ENCODE results near the gene SRI.
A peak's percentile ranks its signal among the peaks of the same experiment; 100 is the strongest.

SRI gene

DNA sequence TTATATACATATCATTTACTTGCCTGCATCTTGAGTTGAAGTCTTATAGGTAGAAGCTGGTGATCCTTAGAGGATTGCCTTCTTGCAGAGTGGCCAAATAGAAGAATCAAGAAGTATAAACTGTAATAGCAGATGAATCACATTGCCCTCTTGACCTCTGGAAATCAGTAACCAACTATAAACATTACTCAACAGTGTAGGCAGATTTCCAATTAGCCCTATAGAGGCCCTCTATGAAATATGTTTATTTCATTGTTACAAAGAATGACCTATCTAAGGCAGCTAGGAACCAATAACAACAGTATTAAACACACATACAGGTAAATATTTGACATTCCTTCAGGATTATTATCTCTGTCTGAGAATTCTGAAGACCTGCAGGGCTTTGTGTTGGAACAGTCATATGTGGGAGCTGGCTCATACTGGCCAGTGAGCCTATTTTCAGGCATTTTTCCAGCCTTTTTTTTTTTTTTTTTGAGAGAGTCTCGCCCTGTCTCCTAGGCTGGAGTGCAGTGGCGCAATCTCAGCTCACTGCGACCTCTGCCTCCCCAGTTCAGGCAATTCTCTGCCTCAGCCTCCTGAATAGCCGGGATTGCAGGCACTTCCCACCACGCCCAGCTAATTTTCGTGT is 7.2 kb upstream of the SRI start:
- TF ChIP-seq TEAD4 (IDR thresholded peaks at IDR 0.05) = peak; percentile 50; the same call in 1 of the 2 replicates
- no peak for TF ChIP-seq EP300 (IDR thresholded peaks at IDR 0.05; ENCODE audit: borderline replicate concordance)
- peak; percentile 53 for TF ChIP-seq CEBPB (IDR thresholded peaks at IDR 0.05)
- TF ChIP-seq NFIC (IDR thresholded peaks at IDR 0.05) = peak; percentile 42; the same call in 1 of the 2 replicates

GRCh38 chr7:88226201-88226600 is 6.4 kb upstream of the SRI start:
- TF ChIP-seq EP300 (IDR thresholded peaks at IDR 0.05; ENCODE audit: borderline replicate concordance) (no peak), TCF12 (IDR thresholded peaks at IDR 0.05; ENCODE audit: low read depth) (no peak), RAD21 (IDR thresholded peaks at IDR 0.05; ENCODE audit: low read depth) (no peak), TAF1 (IDR thresholded peaks at IDR 0.05; ENCODE audit: low read depth) (no peak), EGR1 (IDR thresholded peaks at IDR 0.05) (no peak), NFIC (IDR thresholded peaks at IDR 0.05) (no peak), TEAD4 (IDR thresholded peaks at IDR 0.05) (no peak), ZBTB7A (IDR thresholded peaks at IDR 0.05; ENCODE audit: low read depth) (no peak), YY1 (IDR thresholded peaks at IDR 0.05; ENCODE audit: low read depth) (no peak), USF1 (IDR thresholded peaks at IDR 0.05) (no peak), CREB1 (IDR thresholded peaks at IDR 0.05; ENCODE audit: low read depth) (no peak)
- TF ChIP-seq, protein P1, sequence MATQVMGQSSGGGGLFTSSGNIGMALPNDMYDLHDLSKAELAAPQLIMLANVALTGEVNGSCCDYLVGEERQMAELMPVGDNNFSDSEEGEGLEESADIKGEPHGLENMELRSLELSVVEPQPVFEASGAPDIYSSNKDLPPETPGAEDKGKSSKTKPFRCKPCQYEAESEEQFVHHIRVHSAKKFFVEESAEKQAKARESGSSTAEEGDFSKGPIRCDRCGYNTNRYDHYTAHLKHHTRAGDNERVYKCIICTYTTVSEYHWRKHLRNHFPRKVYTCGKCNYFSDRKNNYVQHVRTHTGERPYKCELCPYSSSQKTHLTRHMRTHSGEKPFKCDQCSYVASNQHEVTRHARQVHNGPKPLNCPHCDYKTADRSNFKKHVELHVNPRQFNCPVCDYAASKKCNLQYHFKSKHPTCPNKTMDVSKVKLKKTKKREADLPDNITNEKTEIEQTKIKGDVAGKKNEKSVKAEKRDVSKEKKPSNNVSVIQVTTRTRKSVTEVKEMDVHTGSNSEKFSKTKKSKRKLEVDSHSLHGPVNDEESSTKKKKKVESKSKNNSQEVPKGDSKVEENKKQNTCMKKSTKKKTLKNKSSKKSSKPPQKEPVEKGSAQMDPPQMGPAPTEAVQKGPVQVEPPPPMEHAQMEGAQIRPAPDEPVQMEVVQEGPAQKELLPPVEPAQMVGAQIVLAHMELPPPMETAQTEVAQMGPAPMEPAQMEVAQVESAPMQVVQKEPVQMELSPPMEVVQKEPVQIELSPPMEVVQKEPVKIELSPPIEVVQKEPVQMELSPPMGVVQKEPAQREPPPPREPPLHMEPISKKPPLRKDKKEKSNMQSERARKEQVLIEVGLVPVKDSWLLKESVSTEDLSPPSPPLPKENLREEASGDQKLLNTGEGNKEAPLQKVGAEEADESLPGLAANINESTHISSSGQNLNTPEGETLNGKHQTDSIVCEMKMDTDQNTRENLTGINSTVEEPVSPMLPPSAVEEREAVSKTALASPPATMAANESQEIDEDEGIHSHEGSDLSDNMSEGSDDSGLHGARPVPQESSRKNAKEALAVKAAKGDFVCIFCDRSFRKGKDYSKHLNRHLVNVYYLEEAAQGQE (IDR thresholded peaks at IDR 0.05; ENCODE audit: low read depth) = no peak

GRCh38 chr7:88224601-88225275 is 4.9 kb upstream of the SRI start:
- TF ChIP-seq USF1 (IDR thresholded peaks at IDR 0.05) = no peak
- no peak for TF ChIP-seq TAF1 (IDR thresholded peaks at IDR 0.05; ENCODE audit: low read depth)
- no peak for TF ChIP-seq CEBPB (IDR thresholded peaks at IDR 0.05)
- no peak for TF ChIP-seq YY1 (IDR thresholded peaks at IDR 0.05; ENCODE audit: low read depth)
- no peak for TF ChIP-seq MAX (IDR thresholded peaks at IDR 0.05)
- no peak for TF ChIP-seq FOXM1 (IDR thresholded peaks at IDR 0.05; ENCODE audit: borderline replicate concordance, low read depth)
- no peak for TF ChIP-seq ZBTB7A (IDR thresholded peaks at IDR 0.05; ENCODE audit: low read depth)
- no peak for TF ChIP-seq TCF12 (IDR thresholded peaks at IDR 0.05; ENCODE audit: low read depth)
- no peak for TF ChIP-seq EGR1 (IDR thresholded peaks at IDR 0.05)
- TF ChIP-seq NFIC (IDR thresholded peaks at IDR 0.05) = no peak
- no peak for TF ChIP-seq TEAD4 (IDR thresholded peaks at IDR 0.05)
- TF ChIP-seq CREB1 (IDR thresholded peaks at IDR 0.05; ENCODE audit: low read depth) = no peak

DNA sequence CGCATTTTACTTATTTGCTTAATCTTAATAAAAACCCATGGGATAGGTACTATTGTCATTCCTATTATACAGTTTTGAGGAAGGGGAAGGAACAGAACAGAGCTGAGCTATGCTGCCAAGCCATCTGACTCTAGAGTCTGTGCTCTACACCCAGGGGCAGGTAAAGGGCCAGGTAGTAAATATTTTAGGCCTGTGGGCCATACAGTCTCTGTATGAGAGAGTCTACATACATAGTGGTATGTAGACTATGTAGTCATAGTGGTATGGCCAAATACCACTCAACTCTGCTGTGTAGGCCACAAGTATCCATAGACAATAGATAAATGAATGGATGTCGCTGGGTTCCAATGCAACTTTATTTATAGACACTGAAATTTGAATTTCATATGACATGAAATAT is 3.4 kb upstream of the SRI start:
- TF ChIP-seq NFIC (IDR thresholded peaks at IDR 0.05) = no peak
- TF ChIP-seq TAF1 (IDR thresholded peaks at IDR 0.05; ENCODE audit: low read depth) = no peak
- no peak for TF ChIP-seq MAX (IDR thresholded peaks at IDR 0.05)
- no peak for TF ChIP-seq EGR1 (IDR thresholded peaks at IDR 0.05)
- TF ChIP-seq CEBPB (IDR thresholded peaks at IDR 0.05) = no peak
- no peak for TF ChIP-seq TCF12 (IDR thresholded peaks at IDR 0.05; ENCODE audit: low read depth)
- TF ChIP-seq CREB1 (IDR thresholded peaks at IDR 0.05; ENCODE audit: low read depth) = no peak

DNA sequence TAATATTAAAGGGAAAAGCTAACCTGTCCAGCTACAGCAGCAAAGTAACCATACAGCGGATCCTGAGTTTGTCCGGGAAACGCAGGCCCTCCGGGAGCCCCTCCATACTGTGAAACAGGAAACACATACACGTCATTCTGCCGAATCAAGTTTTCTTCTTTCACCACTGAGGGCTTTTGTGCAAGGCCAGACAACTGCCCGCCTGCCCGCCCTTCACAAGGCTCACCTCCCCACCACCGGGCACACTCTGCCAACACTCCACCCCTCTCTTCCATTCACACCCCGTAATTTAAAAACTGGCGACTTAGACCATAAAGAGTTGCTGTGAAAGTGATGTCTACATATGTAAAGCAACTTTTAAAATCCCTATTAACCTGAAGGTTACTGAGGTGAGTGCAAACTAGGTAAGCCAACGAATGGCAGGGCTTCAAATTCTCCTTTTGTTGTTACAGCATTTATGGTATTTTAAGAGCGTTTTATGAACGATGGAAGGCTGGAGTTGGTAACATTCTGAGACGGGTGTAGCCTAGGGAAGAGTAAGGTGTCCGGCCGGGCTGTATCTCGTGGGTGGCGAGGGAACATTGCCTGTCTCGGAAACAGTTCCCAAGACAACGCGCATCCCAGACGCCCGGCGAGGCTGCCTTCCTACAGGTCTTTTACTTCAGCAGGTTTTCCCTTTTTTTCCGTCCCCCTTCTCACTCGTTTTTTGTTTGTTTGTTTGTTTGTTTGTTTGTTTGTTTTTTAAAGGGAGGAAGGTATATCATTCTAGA is 817 bp downstream of the SRI start:
- TF ChIP-seq RAD21 (IDR thresholded peaks at IDR 0.05; ENCODE audit: low read depth) (no peak), TCF12 (IDR thresholded peaks at IDR 0.05; ENCODE audit: low read depth) (no peak), EP300 (IDR thresholded peaks at IDR 0.05; ENCODE audit: borderline replicate concordance) (no peak), MAX (IDR thresholded peaks at IDR 0.05) (no peak), CREB1 (IDR thresholded peaks at IDR 0.05; ENCODE audit: low read depth) (no peak), ZBTB7A (IDR thresholded peaks at IDR 0.05; ENCODE audit: low read depth) (no peak)
- TF ChIP-seq, protein P1 (IDR thresholded peaks at IDR 0.05; ENCODE audit: low read depth) = no peak

Measured in Ishikawa (cell line).